Measurements from ENCODE around the gene PREP. TPM values are rescaled to one million over a fixed set of nuclear protein-coding genes. Genes with fewer than 3 reads are reported as not detected.

The PREP gene
- total RNA-seq, 2 donors from 2014 or later: 13.7 to 16.8 TPM

DNA sequence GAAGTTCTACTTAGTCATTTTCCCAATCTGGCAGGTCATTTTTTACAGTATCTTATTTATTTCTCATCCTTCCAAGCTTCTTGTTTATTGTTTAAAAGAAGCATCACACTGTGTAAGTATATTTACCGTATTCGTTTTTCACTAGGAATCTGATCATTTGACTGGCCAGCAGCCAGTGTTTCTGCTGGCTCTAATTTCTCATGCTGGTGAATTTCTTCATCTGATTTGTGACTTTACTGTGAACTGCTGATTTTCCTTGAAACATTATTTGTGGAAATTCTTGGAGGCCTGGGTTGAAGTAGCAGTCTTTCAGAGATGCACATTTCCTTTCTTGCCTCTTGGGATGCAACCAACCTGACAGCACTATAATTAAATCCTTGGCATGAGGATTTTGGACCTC, 65.9 kb downstream of the PREP start:
- no peaks in the 10 kb centered on the region for H3K27me3 ChIP-seq
- no peaks in the 10 kb centered on the region for H3K9me3 ChIP-seq
- H3K27ac ChIP-seq: no peak overlapping the region
- TF ChIP-seq, protein P1, sequence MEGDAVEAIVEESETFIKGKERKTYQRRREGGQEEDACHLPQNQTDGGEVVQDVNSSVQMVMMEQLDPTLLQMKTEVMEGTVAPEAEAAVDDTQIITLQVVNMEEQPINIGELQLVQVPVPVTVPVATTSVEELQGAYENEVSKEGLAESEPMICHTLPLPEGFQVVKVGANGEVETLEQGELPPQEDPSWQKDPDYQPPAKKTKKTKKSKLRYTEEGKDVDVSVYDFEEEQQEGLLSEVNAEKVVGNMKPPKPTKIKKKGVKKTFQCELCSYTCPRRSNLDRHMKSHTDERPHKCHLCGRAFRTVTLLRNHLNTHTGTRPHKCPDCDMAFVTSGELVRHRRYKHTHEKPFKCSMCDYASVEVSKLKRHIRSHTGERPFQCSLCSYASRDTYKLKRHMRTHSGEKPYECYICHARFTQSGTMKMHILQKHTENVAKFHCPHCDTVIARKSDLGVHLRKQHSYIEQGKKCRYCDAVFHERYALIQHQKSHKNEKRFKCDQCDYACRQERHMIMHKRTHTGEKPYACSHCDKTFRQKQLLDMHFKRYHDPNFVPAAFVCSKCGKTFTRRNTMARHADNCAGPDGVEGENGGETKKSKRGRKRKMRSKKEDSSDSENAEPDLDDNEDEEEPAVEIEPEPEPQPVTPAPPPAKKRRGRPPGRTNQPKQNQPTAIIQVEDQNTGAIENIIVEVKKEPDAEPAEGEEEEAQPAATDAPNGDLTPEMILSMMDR (IDR thresholded peaks at IDR 0.05): no peak
- no peaks in the 10 kb centered on the region for H3K4me1 ChIP-seq
- no peak for DNase-seq (ENCODE audit: low spot score)
- H3K4me3 ChIP-seq: no peak overlapping the region
- no peaks in the 10 kb centered on the region for H3K36me3 ChIP-seq

DNA sequence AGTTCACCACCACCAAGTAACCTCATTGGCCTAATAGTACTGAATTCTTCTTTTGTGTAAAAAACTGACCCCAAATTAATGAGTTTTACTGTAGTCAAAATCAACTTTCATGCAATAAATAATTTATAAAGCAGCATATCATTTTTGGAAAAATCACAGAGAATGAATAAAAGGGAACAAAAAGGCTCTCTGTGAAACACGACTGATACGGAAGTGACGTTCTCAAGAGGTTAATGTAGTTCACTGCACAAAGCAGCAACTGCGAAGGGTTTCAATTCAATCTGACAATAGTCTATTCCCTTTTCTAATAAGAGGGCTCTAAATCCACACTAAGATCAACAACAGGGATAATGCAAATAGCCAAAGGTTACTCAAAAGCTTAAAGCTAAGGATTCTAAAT, 70.3 kb downstream of the PREP start:
- peaks cover 0 to 6% of the 10 kb centered on the region in 2 donors for H3K4me1 ChIP-seq
- no peaks in the 10 kb centered on the region for H3K9me3 ChIP-seq
- TF ChIP-seq, protein P1 (IDR thresholded peaks at IDR 0.05): no peak
- no peaks in the 10 kb centered on the region for H3K27me3 ChIP-seq
- peaks cover 9% of the 10 kb centered on the region for H3K36me3 ChIP-seq
- no peak overlapping the region for H3K4me3 ChIP-seq
- no peak for DNase-seq (ENCODE audit: low spot score)
- no peak overlapping the region for H3K27ac ChIP-seq

DNA sequence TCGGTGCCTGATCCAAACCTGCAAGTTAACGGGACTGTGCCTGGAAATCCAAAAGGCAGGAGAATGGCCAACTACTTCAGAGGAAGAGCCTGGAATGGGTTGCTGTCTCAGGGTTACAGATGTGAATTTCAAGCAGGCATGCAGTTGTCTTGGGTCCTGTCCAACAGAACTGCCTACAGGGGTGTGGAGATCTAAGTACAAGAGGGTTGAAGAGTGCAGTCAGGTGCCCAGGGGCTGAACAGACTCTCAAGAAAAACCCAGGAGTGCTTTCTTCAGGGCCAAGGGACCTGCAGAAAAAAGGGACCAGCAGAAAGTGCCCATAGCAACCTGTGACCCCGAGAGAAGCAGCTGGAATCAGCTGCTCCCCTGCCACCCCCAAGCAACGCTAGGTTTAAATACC, 71.0 kb downstream of the PREP start:
- no peak for DNase-seq (ENCODE audit: low spot score)
- Histone ChIP-seq H3K27me3 (no peaks in the 10 kb centered on the region), H3K36me3 (peaks cover 9% of the 10 kb centered on the region), H3K4me3 (no peak overlapping the region), H3K27ac (no peak overlapping the region), H3K9me3 (no peaks in the 10 kb centered on the region), H3K4me1 (peaks cover 0 to 12% of the 10 kb centered on the region in 2 donors)
- TF ChIP-seq, protein P1 (IDR thresholded peaks at IDR 0.05): no peak

DNA sequence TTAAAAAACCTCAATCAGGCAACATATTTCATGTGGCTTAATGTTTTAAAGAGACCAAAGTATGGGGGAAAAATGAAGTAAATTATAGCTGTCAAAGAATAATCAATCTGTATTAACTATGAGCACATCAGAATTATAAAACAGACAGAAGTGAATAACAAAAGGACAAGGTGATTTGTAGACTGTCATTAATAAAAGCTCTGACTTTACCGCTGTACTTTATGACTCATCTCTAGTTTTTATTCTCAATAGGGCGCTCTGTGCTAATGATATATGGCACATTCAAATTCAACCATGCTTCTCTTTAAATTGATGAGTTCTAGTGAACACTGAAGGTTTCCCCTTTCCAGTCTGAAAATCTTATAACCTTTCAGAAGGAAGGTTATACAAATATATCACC, 72.0 kb downstream of the PREP start:
- H3K4me3 ChIP-seq: no peak overlapping the region
- H3K9me3 ChIP-seq: no peaks in the 10 kb centered on the region
- no peak for DNase-seq (ENCODE audit: low spot score)
- no peak overlapping the region for H3K27ac ChIP-seq
- H3K4me1 ChIP-seq: peaks cover 0 to 22% of the 10 kb centered on the region in 2 donors
- H3K27me3 ChIP-seq: no peaks in the 10 kb centered on the region
- H3K36me3 ChIP-seq: peaks cover 9% of the 10 kb centered on the region
- TF ChIP-seq, protein P1 (IDR thresholded peaks at IDR 0.05): no peak

DNA sequence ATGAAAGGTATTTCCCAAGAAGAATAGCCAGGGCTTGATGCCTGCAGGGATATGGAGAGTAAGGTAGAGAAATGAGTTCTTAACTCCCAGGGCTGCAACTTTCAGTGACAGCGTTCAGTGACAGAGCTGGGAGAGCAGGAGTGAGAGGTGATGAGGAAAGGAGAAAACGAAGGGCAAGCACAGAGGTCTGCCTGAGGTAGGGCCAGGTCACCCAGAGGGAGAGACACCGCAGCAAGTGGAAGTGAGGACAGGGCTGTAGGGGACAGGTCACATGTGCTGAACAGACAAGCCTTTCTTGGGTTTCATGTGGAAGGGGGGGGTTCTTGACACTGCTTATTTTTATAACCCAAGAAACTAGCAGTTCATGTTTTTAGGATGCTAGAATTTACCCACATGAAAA, 72.5 kb downstream of the PREP start:
- no peak for DNase-seq (ENCODE audit: low spot score)
- Histone ChIP-seq H3K36me3 (peaks cover 9% of the 10 kb centered on the region), H3K27me3 (no peaks in the 10 kb centered on the region), H3K4me1 (peaks cover 0 to 22% of the 10 kb centered on the region in 2 donors), H3K4me3 (no peak overlapping the region), H3K9me3 (no peaks in the 10 kb centered on the region), H3K27ac (peak overlapping the region in 1 of 2 donors; percentile 12)
- TF ChIP-seq, protein P1 (IDR thresholded peaks at IDR 0.05): no peak

All from right atrium auricular region (tissue), 2 donors.